HG02885 (cell line): ENCODE measurements around the gene CITED4.

Experiments used
- ATAC-seq: cut with Tn5 transposase; IDR thresholded peaks from one replicate; pipeline ENCODE4 v1.9.1; 2021; ENCODE audit warnings: mild to moderate bottlenecking; ENCODE audit not compliant: unreplicated experiment, poor library complexity

The CITED4 gene

GRCh38 chr1:40838045-40838979 lies 23.9 kb downstream of the CITED4 start:
- ATAC-seq: no peak

GRCh38 chr1:40837601-40838000 lies 24.6 kb downstream of the CITED4 start:
- no peak for ATAC-seq

GRCh38 chr1:40836283-40836682 lies 25.9 kb downstream of the CITED4 start:
- no peak for ATAC-seq

- ATAC-seq: no peak
These were observed 27.1 kb downstream of the CITED4 start for GRCh38 chr1:40834968-40835545.

GRCh38 chr1:40833979-40834378 lies 28.2 kb downstream of the CITED4 start:
- no peak for ATAC-seq

GRCh38 chr1:40831001-40831732 lies 31.0 kb downstream of the CITED4 start:
- no peak for ATAC-seq

GRCh38 chr1:40830419-40830943 lies 31.7 kb downstream of the CITED4 start:
- ATAC-seq: no peak

GRCh38 chr1:40829631-40830245 lies 32.4 kb downstream of the CITED4 start:
- no peak for ATAC-seq

GRCh38 chr1:40825996-40826395 lies 36.2 kb downstream of the CITED4 start:
- ATAC-seq: no peak

GRCh38 chr1:40825435-40825788 lies 36.8 kb downstream of the CITED4 start:
- no peak for ATAC-seq

GRCh38 chr1:40824591-40825434 lies 37.4 kb downstream of the CITED4 start:
- ATAC-seq: no peak

- no peak for ATAC-seq
These were observed 38.2 kb downstream of the CITED4 start for GRCh38 chr1:40823983-40824382.

GRCh38 chr1:40823345-40823744 lies 38.8 kb downstream of the CITED4 start:
- no peak for ATAC-seq

- ATAC-seq: no peak
These were observed 39.3 kb downstream of the CITED4 start for GRCh38 chr1:40822890-40823289.

GRCh38 chr1:40820911-40821693 lies 41.1 kb downstream of the CITED4 start:
- ATAC-seq: no peak

- no peak for ATAC-seq
These were observed 41.8 kb downstream of the CITED4 start for GRCh38 chr1:40820251-40820797.

- no peak for ATAC-seq
These were observed 43.1 kb downstream of the CITED4 start for GRCh38 chr1:40819101-40819500.

GRCh38 chr1:40818264-40818961 lies 43.8 kb downstream of the CITED4 start:
- peak; percentile 90 for ATAC-seq
